Prostate gland (tissue), 2 donors: Measurements from ENCODE around the gene SCYL3. TPM values are rescaled to one million over a fixed set of nuclear protein-coding genes. Genes with fewer than 3 reads are reported as not detected.
A peak's percentile ranks its signal among the peaks of the same experiment; 100 is the strongest.

ENCODE experiments used
- DNase-seq: peaks from one replicate; pipeline ENCODE4 v3.0.0-alpha.2; 2019; ENCODE audit warnings: low spot score
- H3K27ac ChIP-seq, 2 donors: fragments of 200-600 bp; sonication (generic); 2 replicates each; pipeline ENCODE4 v1.5.1; 2017 to 2019
- H3K27me3 ChIP-seq: fragments of 200-600 bp; sonication (generic); replicated peaks from 2 replicates; pipeline ENCODE4 v1.5.1; 2019; ENCODE audit not compliant: insufficient read depth
- H3K36me3 ChIP-seq, 2 donors: fragments of 200-600 bp; sonication (generic); 1 replicate in 1 of 2; 2 replicates in 1 of 2; pipeline versions ENCODE4 v1.5.1 to v1.8.1; 2017 to 2019
- H3K4me1 ChIP-seq: fragments of 200-600 bp; sonication (generic); replicated peaks from 2 replicates; pipeline ENCODE4 v1.5.1; 2019
- H3K4me3 ChIP-seq, 2 donors: fragments of 200-600 bp; sonication (generic); 2 replicates each; pipeline ENCODE4 v1.5.1; 2017 to 2019
- H3K9me3 ChIP-seq: fragments of 200-600 bp; sonication (generic); 2 replicates; pipeline ENCODE4 v1.5.1; 2017
- CTCF ChIP-seq, 4 experiments: fragments of 200-600 bp in 2 of 4; fragments of 450-650 bp in 2 of 4; sonication (generic) in 2 of 4; IDR thresholded peaks; 1 replicate in 3 of 4; 2 replicates in 1 of 4; pipeline ENCODE4 v1.5.1; 2016 to 2019; ENCODE audit warnings: antibody characterized with exemption in 4 of 4, mild to moderate bottlenecking in 2 of 4, moderate library complexity in 2 of 4
- POLR2A ChIP-seq: fragments of 450-650 bp; IDR thresholded peaks from one replicate; pipeline ENCODE4 v1.6.1; 2016; ENCODE audit warnings: antibody characterized with exemption, mild to moderate bottlenecking
- POLR2AphosphoS5 ChIP-seq: sonication (generic); formaldehyde crosslinking; IDR thresholded peaks from one replicate; pipeline ENCODE4 v1.6.1; 2017; ENCODE audit warnings: antibody characterized with exemption
- WGBS: methylation state at CpG from one replicate; pipeline ENCODE4 v1.1.5; 2018; 5-methylcytosine and 5-hydroxymethylcytosine counted together
- intact Hi-C: fragments of 100-400 bp; cut with DNase I; formaldehyde crosslinking; loops from one replicate; pipeline ENCODE4 v1.14.2; 2022
- total RNA-seq, 2 donors: library from RNA; depleted of rRNA; stranded (reverse); fragments of >200 nt; gene quantifications; one replicate each; pipeline ENCODE4 v1.1.0, GENCODE V29; 2016

SCYL3 gene
- total RNA-seq, 2 donors from 2014 or later, result 15.8 to 18.6 TPM

- no peaks in the 10 kb centered on the region for H3K9me3 ChIP-seq
- H3K4me1 ChIP-seq, result peaks cover 12% of the 10 kb centered on the region
- intact Hi-C loops, result no loop called here
- H3K27ac ChIP-seq, result peak overlapping the region; percentile 96 to 97
- H3K27me3 ChIP-seq, result no peaks in the 10 kb centered on the region
- TF ChIP-seq CTCF (IDR thresholded peaks at IDR 0.05) (no peak), POLR2AphosphoS5 (no peak), POLR2A (no peak)
- WGBS, result 31% methylated on average over 15 of the region's 15 CpGs
- H3K4me3 ChIP-seq, result peak overlapping the region; percentile 91 to 99
- DNase-seq, result no peak
- H3K36me3 ChIP-seq, result no peaks in the 10 kb centered on the region
These were observed 889 bp upstream of the SCYL3 start for GRCh38 chr1:169894424-169895145.

- WGBS, result 1% methylated on average over 38 of the region's 51 CpGs
- H3K36me3 ChIP-seq, result no peaks in the 10 kb centered on the region
- peaks cover 12% of the 10 kb centered on the region for H3K4me1 ChIP-seq
- H3K27ac ChIP-seq, result peak overlapping the region; percentile 96 to 97
- no peaks in the 10 kb centered on the region for H3K27me3 ChIP-seq
- TF ChIP-seq POLR2A (no peak), POLR2AphosphoS5 (no peak), CTCF (IDR thresholded peaks at IDR 0.05) (no peak)
- intact Hi-C loops, result no loop called here
- peak; percentile 10 for DNase-seq
- H3K9me3 ChIP-seq, result no peaks in the 10 kb centered on the region
- peak overlapping the region; percentile 91 to 99 for H3K4me3 ChIP-seq
These were observed 610 bp downstream of the SCYL3 start for GRCh38 chr1:169892927-169893644.

GRCh38 chr1:169892176-169892926 is 1.3 kb downstream of the SCYL3 start:
- no peak for DNase-seq
- intact Hi-C loops, result no loop called here
- Histone ChIP-seq H3K4me1 (peaks cover 12% of the 10 kb centered on the region), H3K4me3 (peak overlapping the region; percentile 91 to 99), H3K9me3 (no peaks in the 10 kb centered on the region), H3K27ac (peak overlapping the region; percentile 96 to 97), H3K36me3 (no peaks in the 10 kb centered on the region), H3K27me3 (no peaks in the 10 kb centered on the region)
- 48% methylated on average over 8 of the region's 8 CpGs for WGBS
- TF ChIP-seq POLR2A (no peak), CTCF (IDR thresholded peaks at IDR 0.05) (no peak), POLR2AphosphoS5 (no peak)

GRCh38 chr1:169891539-169891885 is 2.2 kb downstream of the SCYL3 start:
- Histone ChIP-seq H3K36me3 (no peaks in the 10 kb centered on the region), H3K4me1 (peaks cover 12% of the 10 kb centered on the region), H3K27ac (peak overlapping the region; percentile 59 to 96), H3K9me3 (no peaks in the 10 kb centered on the region), H3K4me3 (peak overlapping the region in 1 of 2 donors; percentile 10), H3K27me3 (no peaks in the 10 kb centered on the region)
- WGBS, result 39% methylated on average over 2 of the region's 2 CpGs
- TF ChIP-seq POLR2A (no peak), CTCF (IDR thresholded peaks at IDR 0.05) (no peak), POLR2AphosphoS5 (no peak)
- no peak for DNase-seq
- intact Hi-C loops, result no loop called here
